Brain microvascular endothelial cell (primary cell): ENCODE data around the gene DPH1.
A peak's percentile ranks its signal among the peaks of the same experiment; 100 is the strongest.

Source experiments
- DNase-seq: peaks from one replicate; pipeline ENCODE4 v3.0.0-alpha.2; 2020
- H3K27ac ChIP-seq: fragments of 250-450 bp; sonication (Bioruptor Pico); 2 replicates; pipeline ENCODE4 v1.5.1; 2020; ENCODE audit warnings: mild to moderate bottlenecking, moderate library complexity
- H3K27me3 ChIP-seq: fragments of 250-450 bp; sonication (Bioruptor Pico); replicated peaks from 2 replicates; pipeline ENCODE4 v1.5.1; 2020; ENCODE audit warnings: mild to moderate bottlenecking
- H3K36me3 ChIP-seq: fragments of 250-450 bp; sonication (Bioruptor Pico); replicated peaks from 2 replicates; pipeline ENCODE4 v1.5.1; 2020; ENCODE audit warnings: mild to moderate bottlenecking
- H3K4me3 ChIP-seq: 2 replicates; pipeline ENCODE4 v1.5.1; 2011; ENCODE audit warnings: low read depth, mild to moderate bottlenecking, control low read depth, low read length, moderate library complexity
- in situ Hi-C: cut with HindIII; loops from 2 replicates; pipeline ENCODE4 v1.10.0; 2017; ENCODE audit warnings: low sequenced_read_pairs, low pct_ligation_motif_present
- TF ChIP-seq, protein P1 (sequence below): IDR thresholded peaks from 2 replicates; pipeline ENCODE4 v1.5.1; 2011; ENCODE audit warnings: low read depth, mild to moderate bottlenecking, moderate library complexity, low read length, control low read depth, inconsistent platforms; ENCODE audit errors: missing control alignments

The DPH1 gene

GRCh38 chr17:2049333-2050299 lies 19.7 kb downstream of the DPH1 start:
- H3K27me3 ChIP-seq, result no peaks in the 10 kb centered on the region
- H3K4me3 ChIP-seq, result peak overlapping the region; percentile 67
- TF ChIP-seq, protein P1, sequence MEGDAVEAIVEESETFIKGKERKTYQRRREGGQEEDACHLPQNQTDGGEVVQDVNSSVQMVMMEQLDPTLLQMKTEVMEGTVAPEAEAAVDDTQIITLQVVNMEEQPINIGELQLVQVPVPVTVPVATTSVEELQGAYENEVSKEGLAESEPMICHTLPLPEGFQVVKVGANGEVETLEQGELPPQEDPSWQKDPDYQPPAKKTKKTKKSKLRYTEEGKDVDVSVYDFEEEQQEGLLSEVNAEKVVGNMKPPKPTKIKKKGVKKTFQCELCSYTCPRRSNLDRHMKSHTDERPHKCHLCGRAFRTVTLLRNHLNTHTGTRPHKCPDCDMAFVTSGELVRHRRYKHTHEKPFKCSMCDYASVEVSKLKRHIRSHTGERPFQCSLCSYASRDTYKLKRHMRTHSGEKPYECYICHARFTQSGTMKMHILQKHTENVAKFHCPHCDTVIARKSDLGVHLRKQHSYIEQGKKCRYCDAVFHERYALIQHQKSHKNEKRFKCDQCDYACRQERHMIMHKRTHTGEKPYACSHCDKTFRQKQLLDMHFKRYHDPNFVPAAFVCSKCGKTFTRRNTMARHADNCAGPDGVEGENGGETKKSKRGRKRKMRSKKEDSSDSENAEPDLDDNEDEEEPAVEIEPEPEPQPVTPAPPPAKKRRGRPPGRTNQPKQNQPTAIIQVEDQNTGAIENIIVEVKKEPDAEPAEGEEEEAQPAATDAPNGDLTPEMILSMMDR, result no peak
- DNase-seq, result peak; percentile 83
- in situ Hi-C loops, result no loop called here
- H3K27ac ChIP-seq, result peak overlapping the region; percentile 60
- H3K36me3 ChIP-seq, result no peaks in the 10 kb centered on the region

DNA sequence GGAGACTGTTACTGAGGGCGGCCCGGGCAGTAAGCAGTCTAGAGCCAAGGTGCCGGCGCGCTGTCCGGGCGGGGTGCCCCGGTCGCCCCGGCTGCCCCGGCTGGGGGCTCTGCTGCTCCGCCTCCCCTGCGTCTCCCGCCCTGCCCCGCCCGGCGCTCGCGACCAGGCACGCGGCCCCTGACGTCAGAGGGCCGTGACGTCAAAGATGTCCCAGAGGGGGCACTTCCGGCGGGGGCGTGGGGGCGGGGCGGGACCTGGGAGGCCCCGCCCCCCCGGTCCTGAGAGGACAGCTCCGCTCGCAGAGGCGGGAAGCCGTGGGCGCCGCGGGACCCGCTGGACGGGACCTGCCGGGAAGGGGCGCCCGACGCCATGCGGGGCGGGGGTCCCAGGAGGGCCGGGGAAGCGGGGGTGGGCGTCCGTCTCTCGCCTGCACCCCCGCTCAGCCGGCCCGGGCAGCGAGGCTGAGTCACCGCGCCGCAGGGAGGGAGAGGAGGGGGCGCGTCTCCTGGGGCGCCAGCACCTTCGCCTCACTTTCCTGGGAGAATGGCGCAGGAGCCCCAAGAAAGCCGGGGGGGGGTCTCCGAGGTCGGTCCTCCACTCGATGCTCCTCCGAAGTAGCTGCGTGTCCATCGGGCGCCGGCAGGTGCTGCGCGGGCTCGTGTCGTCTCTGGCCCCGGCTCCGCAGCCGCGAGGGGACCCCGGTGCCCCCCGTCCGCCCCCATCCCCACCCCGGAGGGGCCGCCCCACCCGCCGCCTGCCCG lies 20.5 kb downstream of the DPH1 start:
- no peaks in the 10 kb centered on the region for H3K36me3 ChIP-seq
- in situ Hi-C loops, result no loop called here
- H3K27ac ChIP-seq, result peak overlapping the region; percentile 32
- DNase-seq, result no peak
- peak overlapping the region; percentile 49 for H3K4me3 ChIP-seq
- TF ChIP-seq, protein P1, result no peak
- no peaks in the 10 kb centered on the region for H3K27me3 ChIP-seq

- no peaks in the 10 kb centered on the region for H3K27me3 ChIP-seq
- H3K36me3 ChIP-seq, result peaks cover 2% of the 10 kb centered on the region
- DNase-seq, result no peak
- no peak overlapping the region for H3K27ac ChIP-seq
- peak overlapping the region; percentile 49 for H3K4me3 ChIP-seq
- in situ Hi-C loops, result no loop called here
- TF ChIP-seq, protein P1, result no peak
Observed at GRCh38 chr17:2051061-2051932, 21.3 kb downstream of the DPH1 start.

GRCh38 chr17:2051933-2052559 lies 22.1 kb downstream of the DPH1 start:
- no peak for DNase-seq
- in situ Hi-C loops, result no loop called here
- Histone ChIP-seq H3K36me3 (peaks cover 9% of the 10 kb centered on the region), H3K27me3 (no peaks in the 10 kb centered on the region), H3K4me3 (no peak overlapping the region), H3K27ac (no peak overlapping the region)
- TF ChIP-seq, protein P1, result no peak
